Cardiac muscle cell (in vitro differentiated cells and primary cell): Measurements from ENCODE around the gene LAPTM4A. TPM values are rescaled to one million over a fixed set of nuclear protein-coding genes. Genes with fewer than 3 reads are reported as not detected.

Source experiments
- DNase-seq, 2 donors: peaks; one replicate each; pipeline versions ENCODE4 v3.0.0 to v3.0.0-alpha.2; 2010 to 2017; ENCODE audit warnings: low read depth in 1 of 2, low spot score in 1 of 2
- H3K27ac ChIP-seq: fragments of 200-600 bp; sonication (generic); 2 replicates; pipeline ENCODE4 v1.5.1; 2016
- H3K27me3 ChIP-seq: fragments of 200-600 bp; sonication (generic); 2 replicates; pipeline ENCODE4 v1.6.0; 2016; ENCODE audit warnings: control low read depth
- H3K36me3 ChIP-seq: fragments of 200-600 bp; sonication (generic); 2 replicates; pipeline ENCODE4 v1.5.1; 2016; ENCODE audit warnings: control low read depth
- H3K4me1 ChIP-seq: fragments of 200-600 bp; sonication (generic); 2 replicates; pipeline ENCODE4 v1.8.1; 2017; ENCODE audit warnings: low read depth, mild to moderate bottlenecking, mixed run types
- H3K4me3 ChIP-seq: fragments of 200-600 bp; sonication (generic); 2 replicates; pipeline ENCODE4 v1.5.1; 2016; ENCODE audit warnings: mild to moderate bottlenecking
- H3K9me3 ChIP-seq: fragments of 200-600 bp; sonication (generic); 2 replicates; pipeline ENCODE4 v1.5.1; 2017; ENCODE audit warnings: low read depth, mild to moderate bottlenecking, control low read depth
- polyA plus RNA-seq: library from polyadenylated mRNA; unstranded; fragments of >200 nt; fragmentation: Nextera tagmentation; extraction: Ambion mirVana; gene quantifications from 2 replicates; pipeline ENCODE4 v1.2.1, GENCODE V29; 2016
- total RNA-seq: library from RNA; depleted of rRNA; stranded (reverse); fragments of >200 nt; gene quantifications from 2 replicates; pipeline ENCODE4 v1.2.3, GENCODE V29; 2016
- TF ChIP-seq, protein P1 (sequence below): IDR thresholded peaks from 2 replicates; pipeline ENCODE4 v1.5.1; 2012; ENCODE audit warnings: low read depth, mild to moderate bottlenecking, low read length

Gene LAPTM4A
- total and polyA plus RNA-seq, 2 experiments from 2014 or later, result 119 to 425 TPM

DNA sequence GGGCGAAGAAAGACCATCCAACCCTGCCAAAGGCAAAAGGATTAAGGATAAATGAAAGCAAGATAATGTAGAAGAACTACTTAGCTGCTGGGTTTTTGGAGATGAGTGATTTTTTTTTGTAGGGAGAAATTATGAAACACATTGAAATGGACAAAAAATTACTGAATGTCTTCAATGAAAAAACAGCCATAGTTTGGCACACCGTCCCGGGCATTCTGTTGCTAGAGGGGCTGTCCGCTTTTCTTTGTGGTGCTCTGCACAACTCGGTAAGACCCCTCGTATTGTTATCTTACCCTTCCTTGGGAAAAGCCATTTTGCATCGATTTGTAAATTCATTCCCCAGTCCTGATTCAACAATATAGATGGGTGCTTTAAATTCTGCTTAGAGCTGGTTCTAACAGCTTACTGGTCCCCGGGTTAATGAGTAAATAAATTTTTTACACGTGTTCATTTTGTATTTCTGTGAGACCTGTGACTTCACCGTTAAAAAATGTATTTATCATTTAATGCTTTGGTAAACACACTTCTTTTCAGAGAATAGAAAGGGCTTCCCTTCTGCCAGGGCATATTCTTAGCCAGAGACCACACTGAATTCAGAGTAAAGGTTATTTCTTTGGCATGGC lies 912 bp upstream of the LAPTM4A start:
- peak overlapping the region; percentile 97 for H3K27ac ChIP-seq
- DNase-seq, result peak in 1 of 2 donors; percentile 35
- peak overlapping the region; percentile 73 for H3K4me3 ChIP-seq
- H3K9me3 ChIP-seq, result no peaks in the 10 kb centered on the region
- TF ChIP-seq, protein P1, sequence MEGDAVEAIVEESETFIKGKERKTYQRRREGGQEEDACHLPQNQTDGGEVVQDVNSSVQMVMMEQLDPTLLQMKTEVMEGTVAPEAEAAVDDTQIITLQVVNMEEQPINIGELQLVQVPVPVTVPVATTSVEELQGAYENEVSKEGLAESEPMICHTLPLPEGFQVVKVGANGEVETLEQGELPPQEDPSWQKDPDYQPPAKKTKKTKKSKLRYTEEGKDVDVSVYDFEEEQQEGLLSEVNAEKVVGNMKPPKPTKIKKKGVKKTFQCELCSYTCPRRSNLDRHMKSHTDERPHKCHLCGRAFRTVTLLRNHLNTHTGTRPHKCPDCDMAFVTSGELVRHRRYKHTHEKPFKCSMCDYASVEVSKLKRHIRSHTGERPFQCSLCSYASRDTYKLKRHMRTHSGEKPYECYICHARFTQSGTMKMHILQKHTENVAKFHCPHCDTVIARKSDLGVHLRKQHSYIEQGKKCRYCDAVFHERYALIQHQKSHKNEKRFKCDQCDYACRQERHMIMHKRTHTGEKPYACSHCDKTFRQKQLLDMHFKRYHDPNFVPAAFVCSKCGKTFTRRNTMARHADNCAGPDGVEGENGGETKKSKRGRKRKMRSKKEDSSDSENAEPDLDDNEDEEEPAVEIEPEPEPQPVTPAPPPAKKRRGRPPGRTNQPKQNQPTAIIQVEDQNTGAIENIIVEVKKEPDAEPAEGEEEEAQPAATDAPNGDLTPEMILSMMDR, result no peak
- peaks cover 15% of the 10 kb centered on the region for H3K4me1 ChIP-seq
- no peaks in the 10 kb centered on the region for H3K27me3 ChIP-seq
- H3K36me3 ChIP-seq, result no peaks in the 10 kb centered on the region

DNA sequence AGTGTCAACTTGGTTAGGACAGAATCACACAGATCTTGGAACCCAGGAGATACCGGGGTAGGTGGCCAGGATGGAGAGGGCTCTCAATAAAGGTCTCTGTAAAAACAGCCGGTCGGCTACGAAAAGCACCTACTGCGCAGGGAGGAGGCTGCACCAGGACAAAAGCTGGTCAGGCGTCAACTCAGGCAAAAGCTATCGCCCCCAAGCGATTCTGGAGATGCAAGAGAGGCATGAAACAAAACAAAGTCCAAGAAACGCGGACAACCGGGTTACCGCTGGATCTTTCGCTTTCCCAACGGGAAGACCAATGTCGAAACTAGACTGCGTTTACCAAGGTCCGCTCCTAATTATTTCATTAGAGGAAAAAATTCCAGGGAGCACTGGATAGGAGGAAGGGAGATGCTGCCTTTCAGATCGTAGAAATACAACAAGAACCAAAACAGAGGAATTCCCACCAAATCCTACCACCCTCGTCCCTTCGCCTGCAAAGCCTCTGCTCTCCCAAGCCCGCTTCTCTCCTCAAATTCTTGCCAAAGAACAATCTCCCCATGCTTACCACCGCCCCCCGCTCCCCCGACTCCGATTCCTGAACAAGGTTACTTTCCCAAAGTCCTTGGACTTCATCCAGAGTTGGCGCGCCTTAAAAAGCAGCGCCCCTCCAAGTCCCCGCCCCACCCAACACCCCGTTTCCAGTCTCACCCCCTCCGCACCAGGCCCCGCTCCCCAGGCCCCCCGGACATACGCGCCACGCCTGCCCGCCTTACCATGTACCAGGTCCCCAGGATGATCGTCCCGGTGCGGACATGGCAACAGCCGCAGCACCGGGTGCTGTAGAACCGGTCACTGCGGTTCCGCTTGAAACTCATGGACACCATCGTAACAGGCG lies 539 bp downstream of the LAPTM4A start:
- DNase-seq, result peak; percentile 68 to 71
- no peaks in the 10 kb centered on the region for H3K27me3 ChIP-seq
- H3K9me3 ChIP-seq, result no peaks in the 10 kb centered on the region

DNA sequence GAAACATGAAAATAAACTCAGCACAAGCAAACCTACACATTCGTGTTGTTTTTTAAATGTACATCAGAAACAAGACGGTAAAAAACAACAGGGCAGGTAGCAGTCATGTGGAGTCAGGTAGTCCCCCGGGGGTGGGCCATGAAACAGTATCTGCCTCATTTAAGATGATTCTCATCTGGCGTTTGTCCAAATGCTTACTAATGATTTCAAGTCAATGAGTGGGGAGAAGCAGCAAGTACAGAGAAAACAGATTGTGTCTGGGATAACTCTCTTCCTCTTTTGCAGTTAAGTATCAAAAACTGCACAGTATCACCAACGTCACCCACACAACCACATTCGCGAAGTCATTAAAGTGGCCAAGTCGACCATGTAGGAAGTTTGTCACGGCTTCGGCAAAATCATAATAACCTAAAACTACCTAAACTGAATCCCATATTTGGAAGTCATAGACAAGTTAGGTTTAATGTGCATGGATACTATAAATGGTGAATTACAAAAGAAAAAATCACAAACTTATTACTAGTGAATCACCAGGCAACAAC lies 1.3 kb downstream of the LAPTM4A start:
- H3K4me3 ChIP-seq, result peak overlapping the region; percentile 73
- no peaks in the 10 kb centered on the region for H3K9me3 ChIP-seq
- no peaks in the 10 kb centered on the region for H3K36me3 ChIP-seq
- TF ChIP-seq, protein P1, result no peak
- H3K27ac ChIP-seq, result peak overlapping the region; percentile 97
- peak in 1 of 2 donors; percentile 62 for DNase-seq
- H3K4me1 ChIP-seq, result peaks cover 17% of the 10 kb centered on the region
- no peaks in the 10 kb centered on the region for H3K27me3 ChIP-seq

More for the DNA sequence above, 539 bp downstream of the LAPTM4A start:
- H3K4me1 ChIP-seq, result peaks cover 17% of the 10 kb centered on the region
- peak overlapping the region; percentile 97 for H3K27ac ChIP-seq
- no peaks in the 10 kb centered on the region for H3K36me3 ChIP-seq
- H3K4me3 ChIP-seq, result peak overlapping the region; percentile 73
- TF ChIP-seq, protein P1, result peak; percentile 31

DNA sequence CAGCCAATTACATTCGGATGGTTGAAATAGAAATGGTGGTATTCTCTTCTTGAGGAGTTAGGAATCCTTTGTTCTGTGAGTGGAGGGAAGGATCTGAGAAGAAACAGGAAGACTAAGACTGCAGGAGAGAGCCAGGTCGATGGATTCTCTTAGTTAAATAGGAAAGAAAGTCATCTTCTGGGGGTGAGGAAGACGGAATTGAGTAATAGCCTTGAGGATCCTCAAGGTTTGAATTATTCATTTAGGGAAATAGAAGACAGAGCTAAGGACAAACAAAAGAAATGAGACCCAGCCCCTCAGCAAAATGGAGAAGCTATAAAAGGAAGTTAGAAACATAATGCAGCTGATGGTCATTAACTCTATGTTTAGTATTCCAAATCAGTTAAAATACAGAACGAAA lies 1.8 kb downstream of the LAPTM4A start:
- DNase-seq, result peak in 1 of 2 donors; percentile 33

More for the DNA sequence above, 1.8 kb downstream of the LAPTM4A start:
- TF ChIP-seq, protein P1, result no peak
- no peaks in the 10 kb centered on the region for H3K36me3 ChIP-seq
- H3K9me3 ChIP-seq, result no peaks in the 10 kb centered on the region
- H3K27ac ChIP-seq, result peak overlapping the region; percentile 97
- H3K4me1 ChIP-seq, result peaks cover 17% of the 10 kb centered on the region
- peak overlapping the region; percentile 73 for H3K4me3 ChIP-seq
- H3K27me3 ChIP-seq, result no peaks in the 10 kb centered on the region
